IPS-20b (cell line): ENCODE measurements around the gene RAD51B.

ENCODE experiments used
- H3K27ac ChIP-seq: one replicate; pipeline ENCODE4 v1.5.1; 2013; ENCODE audit warnings: low read length
- H3K27me3 ChIP-seq: 2 replicates; pipeline ENCODE4 v1.6.1; 2013; ENCODE audit warnings: mild to moderate bottlenecking, low read length, inconsistent platforms; ENCODE audit not compliant: insufficient read depth
- H3K36me3 ChIP-seq: 2 replicates; pipeline ENCODE4 v1.6.1; 2013; ENCODE audit warnings: low read depth, mild to moderate bottlenecking, inconsistent platforms, low read length, moderate library complexity; ENCODE audit not compliant: insufficient read depth
- H3K4me1 ChIP-seq: 2 replicates; pipeline ENCODE4 v1.6.1; 2013; ENCODE audit warnings: mild to moderate bottlenecking, control low read depth, inconsistent platforms, low read length, moderate library complexity; ENCODE audit not compliant: insufficient read depth
- H3K4me3 ChIP-seq: 2 replicates; pipeline ENCODE4 v1.5.1; 2013; ENCODE audit warnings: mild to moderate bottlenecking, low read length, inconsistent platforms
- H3K9ac ChIP-seq: 2 replicates; pipeline ENCODE4 v1.6.1; 2013; ENCODE audit warnings: low read depth, mild to moderate bottlenecking, inconsistent platforms, low read length, moderate library complexity
- H3K9me3 ChIP-seq: 2 replicates; pipeline ENCODE4 v1.6.1; 2013; ENCODE audit warnings: mild to moderate bottlenecking, low read depth, low read length, inconsistent platforms; ENCODE audit not compliant: insufficient read depth

RAD51B gene

DNA sequence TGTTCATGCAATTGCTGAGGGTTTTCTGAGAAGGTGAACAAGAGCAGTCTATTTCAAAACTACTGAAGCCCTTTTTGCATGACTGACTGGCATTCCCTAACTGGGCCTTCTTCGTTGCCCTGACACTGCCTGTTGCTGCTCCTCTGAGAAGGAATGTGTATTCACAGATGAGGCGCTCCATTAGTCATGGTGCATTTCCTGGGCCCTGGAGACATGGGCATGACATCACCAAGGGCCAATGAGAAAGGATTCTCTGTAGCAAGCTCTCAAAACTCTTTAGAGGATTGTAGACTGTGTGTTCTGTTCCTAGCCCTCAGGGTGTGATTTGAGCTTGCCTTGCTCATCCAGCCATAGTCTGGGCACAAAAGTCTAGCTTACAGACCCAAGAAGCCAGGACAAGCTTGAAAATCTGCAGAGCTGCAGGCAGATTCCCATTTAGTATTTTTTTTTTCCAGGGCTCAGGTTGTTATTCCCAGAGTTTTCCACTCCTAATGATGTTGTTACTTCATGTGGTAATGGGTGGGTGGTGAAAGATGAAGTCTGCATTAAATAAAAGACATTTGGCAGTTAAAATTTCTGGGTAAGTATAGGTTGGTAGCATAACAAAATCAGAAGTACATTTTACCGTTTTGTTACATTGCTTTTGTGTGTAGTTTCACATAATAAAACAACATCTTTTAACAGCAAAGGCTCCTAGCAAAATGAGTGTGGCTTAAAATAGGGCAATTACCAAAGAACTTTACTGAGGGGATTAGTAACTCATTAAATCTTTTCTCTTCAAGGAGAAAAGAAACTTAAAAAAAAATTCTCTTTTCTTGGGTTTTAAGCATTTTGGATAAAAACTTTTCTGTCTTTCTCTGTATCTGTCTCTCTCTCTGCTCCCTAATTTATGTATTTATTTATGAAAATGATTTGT lies 318.4 kb downstream of the RAD51B start:
- Histone ChIP-seq H3K4me1 (peaks cover 36% of the 10 kb centered on the region), H3K36me3 (no peaks in the 10 kb centered on the region), H3K27ac (peak overlapping the region; percentile 19), H3K9ac (peak overlapping the region; percentile 64; the same call in 1 of the 2 replicates), H3K27me3 (no peaks in the 10 kb centered on the region), H3K9me3 (no peaks in the 10 kb centered on the region), H3K4me3 (no peak overlapping the region)

DNA sequence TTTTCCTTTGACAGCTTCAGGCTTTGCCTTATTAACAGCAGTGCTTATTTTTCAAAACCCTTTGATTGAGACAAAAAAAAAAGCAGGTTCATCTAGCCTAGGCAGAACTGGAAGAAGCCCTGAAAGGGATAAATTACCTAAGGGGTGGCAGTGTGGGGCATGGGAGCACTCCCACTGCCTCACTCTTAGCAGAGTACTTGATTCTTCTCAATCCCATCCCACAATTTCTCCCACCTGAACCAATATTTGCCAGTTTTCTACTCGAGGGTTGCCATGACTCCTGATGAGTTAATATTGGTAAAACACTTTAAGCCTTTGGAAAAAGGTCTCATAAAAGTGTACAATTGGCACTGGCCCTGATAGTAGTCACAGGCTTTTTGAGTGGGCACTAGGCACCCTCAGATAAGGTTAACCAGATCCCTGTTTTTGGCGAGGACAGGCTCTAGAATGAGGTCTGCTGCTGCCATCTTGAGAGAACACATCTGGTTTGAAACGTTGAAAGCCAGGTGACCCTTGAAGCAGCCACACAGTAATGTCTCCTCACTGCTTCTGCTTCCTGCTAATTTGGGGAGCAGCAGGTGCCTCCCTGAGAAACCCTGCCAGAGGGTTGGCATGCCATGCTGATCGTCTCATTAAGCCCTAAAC lies 320.0 kb downstream of the RAD51B start:
- H3K27me3 ChIP-seq = no peaks in the 10 kb centered on the region
- peaks cover 36% of the 10 kb centered on the region for H3K4me1 ChIP-seq
- H3K9ac ChIP-seq = no peak overlapping the region
- no peaks in the 10 kb centered on the region for H3K36me3 ChIP-seq
- H3K4me3 ChIP-seq = no peak overlapping the region
- no peak overlapping the region for H3K27ac ChIP-seq
- no peaks in the 10 kb centered on the region for H3K9me3 ChIP-seq

- H3K4me1 ChIP-seq = peaks cover 36% of the 10 kb centered on the region
- no peak overlapping the region for H3K4me3 ChIP-seq
- H3K27me3 ChIP-seq = no peaks in the 10 kb centered on the region
- no peak overlapping the region for H3K9ac ChIP-seq
- H3K9me3 ChIP-seq = no peaks in the 10 kb centered on the region
- H3K27ac ChIP-seq = no peak overlapping the region
- H3K36me3 ChIP-seq = no peaks in the 10 kb centered on the region
Measured at GRCh38 chr14:68140076-68140741, 320.6 kb downstream of the RAD51B start.

- no peak overlapping the region for H3K27ac ChIP-seq
- H3K4me3 ChIP-seq = no peak overlapping the region
- no peak overlapping the region for H3K9ac ChIP-seq
- no peaks in the 10 kb centered on the region for H3K27me3 ChIP-seq
- H3K36me3 ChIP-seq = no peaks in the 10 kb centered on the region
- no peaks in the 10 kb centered on the region for H3K9me3 ChIP-seq
- peaks cover 36% of the 10 kb centered on the region for H3K4me1 ChIP-seq
Measured at GRCh38 chr14:68140806-68141205, 321.2 kb downstream of the RAD51B start.

- Histone ChIP-seq H3K27ac (no peak overlapping the region), H3K4me1 (peaks cover 36% of the 10 kb centered on the region), H3K27me3 (no peaks in the 10 kb centered on the region), H3K4me3 (no peak overlapping the region), H3K36me3 (no peaks in the 10 kb centered on the region), H3K9me3 (no peaks in the 10 kb centered on the region), H3K9ac (no peak overlapping the region)
Measured at GRCh38 chr14:68141281-68142088, 321.9 kb downstream of the RAD51B start.

DNA sequence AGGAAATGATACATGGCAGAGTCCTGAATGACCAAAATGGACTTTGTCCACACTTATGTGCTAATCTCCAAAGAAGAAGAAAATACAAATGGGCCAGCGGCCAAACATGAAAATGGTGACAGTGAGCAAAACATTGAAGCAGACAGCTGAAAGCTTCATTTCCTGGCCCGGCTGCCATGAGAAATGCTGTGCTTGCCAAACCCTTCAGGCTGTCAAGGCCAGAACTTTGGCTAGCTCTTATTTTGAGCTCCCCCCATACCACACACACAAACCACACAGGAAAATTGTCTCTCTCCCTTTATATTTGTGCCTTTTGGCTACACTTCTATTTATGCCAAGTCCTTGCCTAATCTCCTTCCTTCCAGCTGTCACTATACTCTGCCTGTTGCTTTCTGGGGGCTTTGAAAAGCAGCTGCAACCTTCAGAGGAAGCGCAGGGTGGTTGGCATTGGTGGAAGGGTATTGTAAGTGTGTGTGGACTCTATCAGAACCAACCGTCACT lies 323.8 kb downstream of the RAD51B start:
- Histone ChIP-seq H3K9me3 (peaks cover 7% of the 10 kb centered on the region; the same call in 1 of the 2 replicates), H3K4me1 (peaks cover 23% of the 10 kb centered on the region), H3K36me3 (no peaks in the 10 kb centered on the region), H3K9ac (no peak overlapping the region), H3K27ac (no peak overlapping the region), H3K27me3 (no peaks in the 10 kb centered on the region), H3K4me3 (no peak overlapping the region)

- no peak overlapping the region for H3K4me3 ChIP-seq
- H3K9ac ChIP-seq = no peak overlapping the region
- H3K4me1 ChIP-seq = peaks cover 19% of the 10 kb centered on the region
- no peaks in the 10 kb centered on the region for H3K36me3 ChIP-seq
- H3K9me3 ChIP-seq = peaks cover 12% of the 10 kb centered on the region; the same call in 1 of the 2 replicates
- no peak overlapping the region for H3K27ac ChIP-seq
- no peaks in the 10 kb centered on the region for H3K27me3 ChIP-seq
Measured at GRCh38 chr14:68144051-68144681, 324.6 kb downstream of the RAD51B start.

- Histone ChIP-seq H3K9ac (no peak overlapping the region), H3K4me3 (no peak overlapping the region), H3K27me3 (no peaks in the 10 kb centered on the region), H3K4me1 (peaks cover 12% of the 10 kb centered on the region), H3K27ac (no peak overlapping the region), H3K36me3 (no peaks in the 10 kb centered on the region), H3K9me3 (peaks cover 12% of the 10 kb centered on the region; the same call in 1 of the 2 replicates)
Measured at GRCh38 chr14:68145036-68145435, 325.5 kb downstream of the RAD51B start.

DNA sequence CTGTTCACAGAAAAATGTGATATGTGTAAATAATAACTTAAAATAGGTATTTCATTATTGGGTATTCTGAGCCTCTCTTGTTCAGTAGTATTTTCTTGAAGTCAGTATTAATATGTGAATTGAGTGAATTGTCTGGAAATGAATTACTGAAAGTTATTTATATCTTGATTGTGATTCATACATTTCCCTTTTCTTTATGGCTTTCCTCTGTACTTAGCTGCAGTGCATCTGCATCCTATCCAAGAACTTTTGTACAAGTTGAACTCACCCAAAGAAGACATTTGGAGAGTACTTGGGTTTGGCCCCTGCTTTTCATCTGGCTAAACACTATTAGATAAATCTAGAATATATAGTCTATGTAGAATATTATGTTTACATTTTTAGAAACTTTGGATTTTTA lies 326.0 kb downstream of the RAD51B start:
- Histone ChIP-seq H3K9ac (no peak overlapping the region), H3K4me1 (peaks cover 8% of the 10 kb centered on the region), H3K27ac (no peak overlapping the region), H3K27me3 (no peaks in the 10 kb centered on the region), H3K9me3 (peaks cover 17% of the 10 kb centered on the region; the same call in 1 of the 2 replicates), H3K36me3 (no peaks in the 10 kb centered on the region), H3K4me3 (no peak overlapping the region)

DNA sequence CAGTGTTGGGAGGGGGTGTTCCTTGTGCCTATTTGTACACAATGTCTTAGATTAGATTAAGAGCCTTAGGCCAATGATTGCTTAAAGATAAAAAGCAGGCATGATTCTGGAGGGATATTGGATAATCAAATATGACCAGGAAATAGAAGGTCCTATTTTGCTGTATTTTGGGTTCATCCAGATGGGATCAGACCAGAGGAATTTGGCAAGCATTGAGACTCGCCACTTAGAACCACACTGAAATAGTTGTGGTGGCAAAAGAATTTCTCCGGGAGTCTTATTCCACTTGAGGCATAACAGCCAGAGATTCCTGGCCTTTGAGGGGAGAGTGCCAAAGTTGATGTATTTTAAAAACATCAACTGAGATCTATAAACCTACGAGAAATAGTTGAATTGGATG lies 327.2 kb downstream of the RAD51B start:
- Histone ChIP-seq H3K9me3 (peaks cover 17% of the 10 kb centered on the region; the same call in 1 of the 2 replicates), H3K4me1 (peaks cover 2% of the 10 kb centered on the region), H3K9ac (no peak overlapping the region), H3K36me3 (no peaks in the 10 kb centered on the region), H3K27ac (no peak overlapping the region), H3K4me3 (no peak overlapping the region), H3K27me3 (no peaks in the 10 kb centered on the region)
